IMR-90 (cell line): ENCODE measurements around the gene ATP7A. TPM values are rescaled to one million over a fixed set of nuclear protein-coding genes. Genes with fewer than 3 reads are reported as not detected.

Source experiments
- ATAC-seq: fragments of 200-7000 bp; cut with Tn5 transposase; 2 replicates; pipeline ENCODE4 v1.9.1; 2020; ENCODE audit warnings: low read depth, mild to moderate bottlenecking, moderate library complexity
- BruUV-seq: library from RNA; stranded (reverse); fragments of 400-500 nt; replicated peaks from 2 replicates; lab custom pipeline; 2021; lab: Mats Ljungman, UMichigan
- CTCF ChIA-PET: fragments of 300-600 bp; formaldehyde crosslinking; extraction: SDS; loops from one replicate; lab custom pipeline; 2021; ENCODE audit warnings: antibody characterized with exemption; lab: Yijun Ruan, JAX
- POLR2A ChIA-PET: fragments of 300-600 bp; sonication (Branson Sonifier 250); formaldehyde crosslinking; loops from one replicate; lab custom pipeline; 2022; ENCODE audit warnings: antibody characterized with exemption; ENCODE audit not compliant: unreplicated experiment; lab: Charles Lee
- DNase-seq: peaks from one replicate; pipeline ENCODE4 v3.0.0; 2013
- H2AFZ ChIP-seq: replicated peaks from 2 replicates; pipeline ENCODE3; 2013; ENCODE audit warnings: low read length, mild to moderate bottlenecking; ENCODE audit not compliant: poor library complexity
- H2AK5ac ChIP-seq: 2 replicates; pipeline ENCODE4 v1.6.1; 2013; ENCODE audit warnings: low read depth, low read length, inconsistent platforms
- H2AK9ac ChIP-seq: replicated peaks from 2 replicates; pipeline ENCODE3; 2013; ENCODE audit warnings: mild to moderate bottlenecking, low read depth, low read length, moderate library complexity; ENCODE audit not compliant: poor library complexity
- H2BK120ac ChIP-seq: 2 replicates; pipeline ENCODE4 v1.6.1; 2013; ENCODE audit warnings: low read depth, low read length, inconsistent platforms
- H2BK15ac ChIP-seq: 3 replicates; pipeline ENCODE4 v1.6.1; 2013; ENCODE audit warnings: low read depth, low read length, inconsistent platforms
- H2BK20ac ChIP-seq: 2 replicates; pipeline ENCODE4 v1.6.1; 2013; ENCODE audit warnings: low read depth, mild to moderate bottlenecking, inconsistent platforms, low read length, moderate library complexity
- H2BK5ac ChIP-seq: 2 replicates; pipeline ENCODE4 v1.6.1; 2013; ENCODE audit warnings: mild to moderate bottlenecking, low read depth, low read length, inconsistent platforms; ENCODE audit not compliant: poor library complexity, severe bottlenecking
- H3K14ac ChIP-seq: replicated peaks from 2 replicates; pipeline ENCODE4 v1.6.1; 2013; ENCODE audit warnings: low read depth, low read length, inconsistent platforms
- H3K18ac ChIP-seq: 2 replicates; pipeline ENCODE4 v1.6.1; 2013; ENCODE audit warnings: low read depth, low read length, control low read depth
- H3K23ac ChIP-seq: 2 replicates; pipeline ENCODE4 v1.6.1; 2013; ENCODE audit warnings: low read depth, low read length, inconsistent platforms
- H3K27ac ChIP-seq: 2 replicates; pipeline ENCODE4 v1.5.1; 2013; ENCODE audit warnings: mild to moderate bottlenecking, control low read depth, low read length; ENCODE audit not compliant: insufficient read depth
- H3K27me3 ChIP-seq: 2 replicates; pipeline ENCODE4 v1.6.1; 2013; ENCODE audit warnings: low read length; ENCODE audit not compliant: control insufficient read depth, insufficient read depth
- H3K36me3 ChIP-seq: 2 replicates; pipeline ENCODE4 v1.6.1; 2013; ENCODE audit warnings: low read length, mixed read lengths; ENCODE audit not compliant: control insufficient read depth, insufficient read depth
- H3K4ac ChIP-seq: 2 replicates; pipeline ENCODE4 v1.6.1; 2013; ENCODE audit warnings: low read depth, low read length, inconsistent platforms
- H3K4me1 ChIP-seq: 2 replicates; pipeline ENCODE4 v1.6.1; 2013; ENCODE audit warnings: low read length, mixed read lengths; ENCODE audit not compliant: control insufficient read depth, insufficient read depth
- H3K4me2 ChIP-seq: 2 replicates; pipeline ENCODE4 v1.6.1; 2013; ENCODE audit warnings: low read depth, mild to moderate bottlenecking, control low read depth, low read length, moderate library complexity
- H3K4me3 ChIP-seq: 2 replicates; pipeline ENCODE4 v1.5.1; 2013; ENCODE audit warnings: low read depth, mild to moderate bottlenecking, control low read depth, low read length, moderate library complexity; ENCODE audit not compliant: insufficient read depth
- H3K56ac ChIP-seq: 2 replicates; pipeline ENCODE4 v1.6.1; 2013; ENCODE audit warnings: low read length, inconsistent platforms; ENCODE audit not compliant: insufficient read depth; ENCODE audit errors: extremely low read depth
- H3K79me1 ChIP-seq, 2 experiments: 2 replicates each; pipeline ENCODE4 v1.6.1; 2013; ENCODE audit warnings: low read length in 2 of 2, inconsistent platforms in 1 of 2, low read depth in 1 of 2
- H3K9ac ChIP-seq: 2 replicates; pipeline ENCODE4 v1.6.1; 2013; ENCODE audit warnings: low read depth, low read length, control low read depth
- H3K9me1 ChIP-seq: 2 replicates; pipeline ENCODE4 v1.6.1; 2013; ENCODE audit warnings: low read length, inconsistent platforms; ENCODE audit not compliant: insufficient read depth
- H3K9me3 ChIP-seq: 2 replicates; pipeline ENCODE4 v1.6.1; 2013; ENCODE audit warnings: low read length; ENCODE audit not compliant: control insufficient read depth, insufficient read depth
- H4K20me1 ChIP-seq: 2 replicates; pipeline ENCODE4 v1.6.1; 2013; ENCODE audit warnings: low read length, inconsistent platforms; ENCODE audit not compliant: insufficient read depth
- H4K5ac ChIP-seq: 2 replicates; pipeline ENCODE4 v1.6.1; 2013; ENCODE audit warnings: mild to moderate bottlenecking, low read depth, low read length, control low read depth
- H4K8ac ChIP-seq, 2 experiments: 2 replicates each; pipeline ENCODE4 v1.6.1; 2013; ENCODE audit warnings: low read depth in 2 of 2, low read length in 2 of 2, control low read depth in 1 of 2, inconsistent platforms in 1 of 2
- H4K91ac ChIP-seq: 2 replicates; pipeline ENCODE4 v1.6.1; 2013; ENCODE audit warnings: low read depth, low read length, inconsistent platforms; ENCODE audit not compliant: insufficient read depth
- BHLHE40 ChIP-seq: fragments of 150-350 bp; IDR thresholded peaks from 2 replicates; pipeline ENCODE4 v1.6.1; 2016; ENCODE audit warnings: mild to moderate bottlenecking, low read depth, low read length
- CTCF ChIP-seq: conservative IDR thresholded peaks from 2 replicates; pipeline ENCODE4 v1.5.1; 2012; ENCODE audit warnings: mild to moderate bottlenecking, low read depth, low read length, improper control_type of control experiment
- FOS ChIP-seq: fragments of 150-350 bp; IDR thresholded peaks from 2 replicates; pipeline ENCODE4 v1.6.1; 2016; ENCODE audit warnings: low read depth, low read length
- MAFK ChIP-seq: IDR thresholded peaks from 2 replicates; pipeline ENCODE4 v1.6.1; 2012; ENCODE audit warnings: low read depth, low read length, improper control_type of control experiment
- MAZ ChIP-seq: IDR thresholded peaks from 2 replicates; pipeline ENCODE4 v1.6.1; 2012; ENCODE audit warnings: low read depth, mild to moderate bottlenecking, low read length, improper control_type of control experiment, moderate library complexity, borderline replicate concordance
- MXI1 ChIP-seq: IDR thresholded peaks from 2 replicates; pipeline ENCODE4 v1.6.1; 2012; ENCODE audit warnings: low read depth, mild to moderate bottlenecking, low read length, moderate library complexity, borderline replicate concordance
- POLR2A ChIP-seq: IDR thresholded peaks from 2 replicates; pipeline ENCODE4 v1.6.1; 2012; ENCODE audit warnings: mild to moderate bottlenecking, low read depth, low read length
- RCOR1 ChIP-seq: IDR thresholded peaks from 2 replicates; pipeline ENCODE4 v1.6.1; 2012; ENCODE audit warnings: mild to moderate bottlenecking, low read length, improper control_type of control experiment; ENCODE audit not compliant: insufficient replicate concordance
- SMC3 ChIP-seq: fragments of 150-350 bp; IDR thresholded peaks from 2 replicates; pipeline ENCODE4 v1.6.1; 2016; ENCODE audit warnings: low read depth, mild to moderate bottlenecking, antibody characterized with exemption, low read length, moderate library complexity
- USF2 ChIP-seq: fragments of 150-350 bp; IDR thresholded peaks from 2 replicates; pipeline ENCODE4 v1.6.1; 2017; ENCODE audit warnings: mild to moderate bottlenecking, antibody characterized with exemption, low read length, low read depth
- WGBS, 2 experiments: methylation state at CpG; one replicate each; pipeline versions ENCODE4 v1.1.5 to v1.1.7; 2013; ENCODE audit warnings: missing lambda C conversion rate in 2 of 2; ENCODE audit not compliant: insufficient read length in 1 of 2; ENCODE audit errors: extremely low coverage in 2 of 2; 5-methylcytosine and 5-hydroxymethylcytosine counted together
- dilution Hi-C: fragments of 300-500 bp; cut with HindIII; formaldehyde crosslinking; loops from one replicate; pipeline ENCODE4 v1.14.3; 2018; ENCODE audit warnings: low sequenced_read_pairs; ENCODE audit not compliant: unreplicated experiment
- in situ Hi-C: fragments of 300-500 bp; cut with MboI; formaldehyde crosslinking; loops from 3 replicates; pipeline ENCODE4 v1.14.3; 2019; ENCODE audit warnings: low sequenced_read_pairs, inconsistent platforms, mixed read lengths
- intact Hi-C: fragments of 100-400 bp; cut with micrococcal nuclease; formaldehyde crosslinking; loops from 2 replicates; pipeline ENCODE4 v1.10.0; 2022
- polyA plus RNA-seq, 3 experiments: library from polyadenylated mRNA; depleted of rRNA; stranded (reverse); fragments of >200 nt; gene quantifications; 2 replicates each; pipeline ENCODE4 v1.2.3, GENCODE V29; 2012; ENCODE audit warnings: low replicate concordance in 1 of 3
- total RNA-seq: library from RNA; depleted of rRNA; stranded (reverse); fragments of >200 nt; gene quantifications from 2 replicates; pipeline ENCODE4 v1.2.3, GENCODE V29; 2012
- TF ChIP-seq, protein P1 (sequence below): fragments of 150-350 bp; IDR thresholded peaks from 2 replicates; pipeline ENCODE4 v1.6.1; 2016; ENCODE audit warnings: low read depth, mild to moderate bottlenecking, low read length, moderate library complexity, borderline replicate concordance

Gene ATP7A
- total and polyA plus RNA-seq, 2 of the 4 experiments (the other 2 are of a cell fraction), result 4.2 to 22.4 TPM

DNA sequence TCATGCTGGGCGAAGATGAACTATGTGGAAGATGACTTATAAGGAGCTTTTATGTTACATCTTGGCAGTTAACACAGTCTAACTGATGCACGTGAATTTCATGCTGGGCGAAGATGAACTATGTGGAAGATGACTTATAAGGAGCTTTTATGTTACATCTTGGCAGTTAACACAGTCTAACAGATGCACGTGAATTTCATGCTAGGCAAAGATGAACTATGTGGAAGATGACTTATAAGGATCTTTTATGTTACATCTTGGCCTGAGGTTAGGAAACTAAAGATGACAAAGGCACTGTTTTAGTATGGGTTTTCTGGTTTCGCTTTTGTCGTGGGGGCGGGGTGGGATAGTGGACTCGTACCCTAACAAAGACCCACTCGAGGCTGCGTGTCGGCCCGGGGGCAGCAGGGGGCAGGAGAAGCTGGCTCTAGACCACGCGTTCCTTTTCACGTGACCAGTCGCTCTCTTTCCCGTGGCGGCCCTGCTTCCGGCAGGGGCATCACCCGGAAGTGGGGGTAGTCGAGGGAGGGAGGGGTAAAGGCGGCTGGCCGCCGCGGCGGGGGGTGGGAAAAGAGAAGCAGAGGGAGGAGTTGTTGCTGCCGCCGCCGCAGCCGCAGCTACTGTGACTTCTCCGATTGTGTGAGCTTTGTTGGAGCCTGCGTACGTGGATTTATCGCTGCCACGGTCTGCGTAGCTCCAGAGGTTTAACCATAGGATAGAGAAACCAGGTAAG, at the start of gene ATP7A (continued):
- peak; percentile 82 for TF ChIP-seq USF2
- TF ChIP-seq SMC3, result peak; percentile 57
- TF ChIP-seq BHLHE40, result peak; percentile 86
- TF ChIP-seq POLR2A, result peak; percentile 76; the same call in 1 of the 2 replicates
- no peak for TF ChIP-seq RCOR1

- Histone ChIP-seq H3K9me1 (no peaks in the 10 kb centered on the region), H3K4me3 (no peak overlapping the region), H3K56ac (no peak overlapping the region), H3K27ac (no peak overlapping the region), H4K5ac (no peak overlapping the region), H3K4me2 (no peak overlapping the region), H3K14ac (no peak overlapping the region), H3K23ac (no peak overlapping the region), H3K27me3 (no peaks in the 10 kb centered on the region), H2BK120ac (no peak overlapping the region), H3K4me1 (no peaks in the 10 kb centered on the region), H3K79me1 (peaks cover 0 to 2% of the 10 kb centered on the region in 2 experiments; a peak in 1 of 4 replicates), H2AK9ac (no peak overlapping the region), H2BK5ac (no peak overlapping the region), H3K9me3 (no peaks in the 10 kb centered on the region), H3K18ac (no peak overlapping the region), H4K20me1 (no peaks in the 10 kb centered on the region), H2BK20ac (no peak overlapping the region), H3K36me3 (peaks cover 4% of the 10 kb centered on the region), H4K91ac (no peak overlapping the region), H3K4ac (no peak overlapping the region), H4K8ac (no peak overlapping the region), H2BK15ac (no peak overlapping the region), H3K9ac (no peak overlapping the region), H2AFZ (no peak overlapping the region), H2AK5ac (no peak overlapping the region)
- ATAC-seq, result no peak
- dilution Hi-C loops (no loop called here), intact Hi-C loops (no loop called here), in situ Hi-C loops (no loop called here)
- ChIA-PET CTCF (no interaction called here), POLR2A (no interaction called here)
- WGBS, 2 experiments, result no CpG with 5 or more reads among the region's 8 CpGs
- DNase-seq, result no peak
- BruUV-seq, result no TSS peak
- TF ChIP-seq, protein P1, sequence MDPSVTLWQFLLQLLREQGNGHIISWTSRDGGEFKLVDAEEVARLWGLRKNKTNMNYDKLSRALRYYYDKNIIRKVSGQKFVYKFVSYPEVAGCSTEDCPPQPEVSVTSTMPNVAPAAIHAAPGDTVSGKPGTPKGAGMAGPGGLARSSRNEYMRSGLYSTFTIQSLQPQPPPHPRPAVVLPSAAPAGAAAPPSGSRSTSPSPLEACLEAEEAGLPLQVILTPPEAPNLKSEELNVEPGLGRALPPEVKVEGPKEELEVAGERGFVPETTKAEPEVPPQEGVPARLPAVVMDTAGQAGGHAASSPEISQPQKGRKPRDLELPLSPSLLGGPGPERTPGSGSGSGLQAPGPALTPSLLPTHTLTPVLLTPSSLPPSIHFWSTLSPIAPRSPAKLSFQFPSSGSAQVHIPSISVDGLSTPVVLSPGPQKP, result no peak
- TF ChIP-seq SMC3 (no peak), USF2 (no peak), MXI1 (no peak), MAFK (no peak), MAZ (no peak), FOS (no peak), CTCF (no peak), POLR2A (no peak)
These were observed 35.1 kb upstream of the ATP7A start for GRCh38 chrX:77875372-77875771.
